Measurements from ENCODE around the gene SMYD3. TPM values are rescaled to one million over a fixed set of nuclear protein-coding genes. Genes with fewer than 3 reads are reported as not detected.

SMYD3 gene
- total RNA-seq, 1 donor from 2014 or later = 35.4 TPM

GRCh38 chr1:245751116-245751515 lies 756.0 kb downstream of the SMYD3 start:
- H3K27me3 Mint-ChIP-seq (ENCODE audit: unreplicated experiment) = peaks cover 6% of the 10 kb centered on the region
- peaks cover 24% of the 10 kb centered on the region for H3K4me1 Mint-ChIP-seq (ENCODE audit: unreplicated experiment)
- no peak overlapping the region for H3K27ac Mint-ChIP-seq (ENCODE audit: unreplicated experiment)
- H3K36me3 Mint-ChIP-seq (ENCODE audit: low read depth, unreplicated experiment) = no peaks in the 10 kb centered on the region
- H3K4me3 Mint-ChIP-seq (ENCODE audit: unreplicated experiment) = no peak overlapping the region
- no peak for TF ChIP-seq CTCF (IDR thresholded peaks at IDR 0.05; ENCODE audit: unreplicated experiment)
- no peak for DNase-seq (ENCODE audit: low spot score)
- H3K9me3 Mint-ChIP-seq (ENCODE audit: unreplicated experiment) = no peaks in the 10 kb centered on the region

- peaks cover 6% of the 10 kb centered on the region for H3K27me3 Mint-ChIP-seq (ENCODE audit: unreplicated experiment)
- TF ChIP-seq CTCF (IDR thresholded peaks at IDR 0.05; ENCODE audit: unreplicated experiment) = no peak
- no peak overlapping the region for H3K27ac Mint-ChIP-seq (ENCODE audit: unreplicated experiment)
- no peaks in the 10 kb centered on the region for H3K9me3 Mint-ChIP-seq (ENCODE audit: unreplicated experiment)
- no peak overlapping the region for H3K4me3 Mint-ChIP-seq (ENCODE audit: unreplicated experiment)
- no peaks in the 10 kb centered on the region for H3K36me3 Mint-ChIP-seq (ENCODE audit: low read depth, unreplicated experiment)
- peaks cover 24% of the 10 kb centered on the region for H3K4me1 Mint-ChIP-seq (ENCODE audit: unreplicated experiment)
- no peak for DNase-seq (ENCODE audit: low spot score)
These were observed 756.8 kb downstream of the SMYD3 start for GRCh38 chr1:245750261-245750660.

- peaks cover 17% of the 10 kb centered on the region for H3K4me1 Mint-ChIP-seq (ENCODE audit: unreplicated experiment)
- TF ChIP-seq CTCF (IDR thresholded peaks at IDR 0.05; ENCODE audit: unreplicated experiment) = no peak
- H3K27ac Mint-ChIP-seq (ENCODE audit: unreplicated experiment) = no peak overlapping the region
These were observed 758.0 kb downstream of the SMYD3 start for GRCh38 chr1:245749053-245749452.

GRCh38 chr1:245748646-245749045 lies 758.4 kb downstream of the SMYD3 start:
- Mint-ChIP-seq H3K27ac (ENCODE audit: unreplicated experiment) (no peak overlapping the region), H3K4me1 (ENCODE audit: unreplicated experiment) (peaks cover 17% of the 10 kb centered on the region), H3K9me3 (ENCODE audit: unreplicated experiment) (no peaks in the 10 kb centered on the region), H3K4me3 (ENCODE audit: unreplicated experiment) (no peak overlapping the region), H3K36me3 (ENCODE audit: low read depth, unreplicated experiment) (no peaks in the 10 kb centered on the region), H3K27me3 (ENCODE audit: unreplicated experiment) (peaks cover 3% of the 10 kb centered on the region)
- no peak for TF ChIP-seq CTCF (IDR thresholded peaks at IDR 0.05; ENCODE audit: unreplicated experiment)
- DNase-seq (ENCODE audit: low spot score) = no peak

More at GRCh38 chr1:245749053-245749452, 758.0 kb downstream of the SMYD3 start:
- Mint-ChIP-seq H3K27me3 (ENCODE audit: unreplicated experiment) (peaks cover 3% of the 10 kb centered on the region), H3K9me3 (ENCODE audit: unreplicated experiment) (no peaks in the 10 kb centered on the region), H3K36me3 (ENCODE audit: low read depth, unreplicated experiment) (no peaks in the 10 kb centered on the region), H3K4me3 (ENCODE audit: unreplicated experiment) (no peak overlapping the region)
- no peak for DNase-seq (ENCODE audit: low spot score)

GRCh38 chr1:245748240-245748639 lies 758.8 kb downstream of the SMYD3 start:
- Mint-ChIP-seq H3K4me3 (ENCODE audit: unreplicated experiment) (no peak overlapping the region), H3K27me3 (ENCODE audit: unreplicated experiment) (peaks cover 3% of the 10 kb centered on the region), H3K4me1 (ENCODE audit: unreplicated experiment) (peaks cover 16% of the 10 kb centered on the region), H3K27ac (ENCODE audit: unreplicated experiment) (no peak overlapping the region), H3K9me3 (ENCODE audit: unreplicated experiment) (no peaks in the 10 kb centered on the region), H3K36me3 (ENCODE audit: low read depth, unreplicated experiment) (no peaks in the 10 kb centered on the region)
- no peak for TF ChIP-seq CTCF (IDR thresholded peaks at IDR 0.05; ENCODE audit: unreplicated experiment)
- no peak for DNase-seq (ENCODE audit: low spot score)

All from endothelial cell (in vitro differentiated cells).